HG02884 (cell line): ENCODE results near the gene OBSCN.

Source experiments
- ATAC-seq: cut with Tn5 transposase; IDR thresholded peaks from one replicate; pipeline ENCODE4 v1.9.1; 2021; ENCODE audit warnings: mild to moderate bottlenecking, moderate library complexity; ENCODE audit not compliant: unreplicated experiment

The OBSCN gene

GRCh38 chr1:228316589-228317387 lies 108.9 kb downstream of the OBSCN start:
- ATAC-seq: no peak

GRCh38 chr1:228317411-228317828 lies 109.6 kb downstream of the OBSCN start:
- ATAC-seq: no peak

GRCh38 chr1:228317891-228318810 lies 110.3 kb downstream of the OBSCN start:
- no peak for ATAC-seq

GRCh38 chr1:228318823-228319241 lies 111.0 kb downstream of the OBSCN start:
- ATAC-seq: no peak

GRCh38 chr1:228319352-228320088 lies 111.7 kb downstream of the OBSCN start:
- no peak for ATAC-seq

- ATAC-seq: no peak
Measured at GRCh38 chr1:228320394-228320793, 112.5 kb downstream of the OBSCN start.

- ATAC-seq: no peak
Measured at GRCh38 chr1:228321435-228321834, 113.6 kb downstream of the OBSCN start.

GRCh38 chr1:228321895-228322294 lies 114.1 kb downstream of the OBSCN start:
- no peak for ATAC-seq

- ATAC-seq: no peak
Measured at GRCh38 chr1:228323401-228323800, 115.6 kb downstream of the OBSCN start.

GRCh38 chr1:228325267-228325666 lies 117.4 kb downstream of the OBSCN start:
- ATAC-seq: no peak

GRCh38 chr1:228329887-228330286 lies 122.0 kb downstream of the OBSCN start:
- no peak for ATAC-seq

- ATAC-seq: no peak
Measured at GRCh38 chr1:228332797-228333738, 125.2 kb downstream of the OBSCN start.

GRCh38 chr1:228333739-228334115 lies 125.9 kb downstream of the OBSCN start:
- ATAC-seq: no peak

- no peak for ATAC-seq
Measured at GRCh38 chr1:228334226-228334935, 126.5 kb downstream of the OBSCN start.

GRCh38 chr1:228334954-228335353 lies 127.1 kb downstream of the OBSCN start:
- no peak for ATAC-seq

- no peak for ATAC-seq
Measured at GRCh38 chr1:228335406-228336307, 127.8 kb downstream of the OBSCN start.

GRCh38 chr1:228336308-228337030 lies 128.6 kb downstream of the OBSCN start:
- ATAC-seq: no peak
